BLaER1 (cell line): ENCODE measurements around the gene POLA1.

ENCODE experiments used
- H3K27ac ChIP-seq: shearing (Covaris generic); formaldehyde crosslinking; 2 replicates; pipeline ENCODE4 v1.8.1; 2022
- H3K27me3 ChIP-seq: shearing (Covaris generic); formaldehyde crosslinking; 2 replicates; pipeline ENCODE4 v1.8.1; 2022
- H3K36me3 ChIP-seq: shearing (Covaris generic); formaldehyde crosslinking; 2 replicates; pipeline ENCODE4 v1.8.1; 2022
- H3K4me1 ChIP-seq: shearing (Covaris generic); formaldehyde crosslinking; 2 replicates; pipeline ENCODE4 v1.8.1; 2022
- H3K4me2 ChIP-seq: shearing (Covaris generic); formaldehyde crosslinking; 2 replicates; pipeline ENCODE4 v1.8.1; 2022
- H3K4me3 ChIP-seq: shearing (Covaris generic); formaldehyde crosslinking; 2 replicates; pipeline ENCODE4 v1.8.1; 2022
- H3K9ac ChIP-seq: shearing (Covaris generic); formaldehyde crosslinking; 2 replicates; pipeline ENCODE4 v1.8.1; 2022
- H3K9me3 ChIP-seq: shearing (Covaris generic); formaldehyde crosslinking; 2 replicates; pipeline ENCODE4 v1.8.1; 2022
- H4K20me1 ChIP-seq: shearing (Covaris generic); formaldehyde crosslinking; 2 replicates; pipeline ENCODE4 v1.8.1; 2022
- Cebpa-rat ChIP-seq: shearing (Covaris generic); IDR thresholded peaks from 2 replicates; pipeline ENCODE4 v1.8.1; 2022

POLA1 gene

GRCh38 chrX:24657671-24658386 lies 35.9 kb upstream of the POLA1 start:
- TF ChIP-seq Cebpa-rat = no peak
- H3K9me3 ChIP-seq = no peaks in the 10 kb centered on the region
- H3K9ac ChIP-seq = no peak overlapping the region
- no peaks in the 10 kb centered on the region for H4K20me1 ChIP-seq
- no peak overlapping the region for H3K4me2 ChIP-seq
- no peaks in the 10 kb centered on the region for H3K36me3 ChIP-seq
- no peaks in the 10 kb centered on the region for H3K4me1 ChIP-seq
- no peak overlapping the region for H3K27ac ChIP-seq
- no peaks in the 10 kb centered on the region for H3K27me3 ChIP-seq
- H3K4me3 ChIP-seq = no peak overlapping the region

GRCh38 chrX:24658421-24658820 lies 35.3 kb upstream of the POLA1 start:
- no peak overlapping the region for H3K4me3 ChIP-seq
- TF ChIP-seq Cebpa-rat = no peak
- H3K4me2 ChIP-seq = no peak overlapping the region
- no peaks in the 10 kb centered on the region for H3K4me1 ChIP-seq
- no peaks in the 10 kb centered on the region for H3K27me3 ChIP-seq
- no peaks in the 10 kb centered on the region for H3K36me3 ChIP-seq
- no peaks in the 10 kb centered on the region for H3K9me3 ChIP-seq
- no peak overlapping the region for H3K9ac ChIP-seq
- no peaks in the 10 kb centered on the region for H4K20me1 ChIP-seq
- H3K27ac ChIP-seq = no peak overlapping the region

GRCh38 chrX:24659106-24659505 lies 34.6 kb upstream of the POLA1 start:
- no peaks in the 10 kb centered on the region for H3K4me1 ChIP-seq
- H3K9ac ChIP-seq = no peak overlapping the region
- H3K27me3 ChIP-seq = no peaks in the 10 kb centered on the region
- H3K4me3 ChIP-seq = no peak overlapping the region
- H3K36me3 ChIP-seq = no peaks in the 10 kb centered on the region
- no peaks in the 10 kb centered on the region for H4K20me1 ChIP-seq
- no peaks in the 10 kb centered on the region for H3K9me3 ChIP-seq
- no peak overlapping the region for H3K4me2 ChIP-seq
- no peak for TF ChIP-seq Cebpa-rat
- H3K27ac ChIP-seq = no peak overlapping the region

- Histone ChIP-seq H3K4me3 (no peak overlapping the region), H3K27ac (no peak overlapping the region), H3K4me2 (no peak overlapping the region), H3K9ac (no peak overlapping the region), H3K4me1 (no peaks in the 10 kb centered on the region), H3K9me3 (no peaks in the 10 kb centered on the region), H3K36me3 (no peaks in the 10 kb centered on the region), H4K20me1 (no peaks in the 10 kb centered on the region), H3K27me3 (no peaks in the 10 kb centered on the region)
- TF ChIP-seq Cebpa-rat = no peak
Measured at GRCh38 chrX:24659646-24660045, 34.1 kb upstream of the POLA1 start.

- H3K9ac ChIP-seq = no peak overlapping the region
- H3K27ac ChIP-seq = no peak overlapping the region
- H3K4me3 ChIP-seq = no peak overlapping the region
- no peak for TF ChIP-seq Cebpa-rat
- H3K4me2 ChIP-seq = no peak overlapping the region
- H3K27me3 ChIP-seq = no peaks in the 10 kb centered on the region
- no peaks in the 10 kb centered on the region for H3K36me3 ChIP-seq
- no peaks in the 10 kb centered on the region for H4K20me1 ChIP-seq
- no peaks in the 10 kb centered on the region for H3K4me1 ChIP-seq
- H3K9me3 ChIP-seq = no peaks in the 10 kb centered on the region
Measured at GRCh38 chrX:24661292-24661691, 32.4 kb upstream of the POLA1 start.

GRCh38 chrX:24662352-24662751 lies 31.4 kb upstream of the POLA1 start:
- TF ChIP-seq Cebpa-rat = no peak
- Histone ChIP-seq H3K9ac (no peak overlapping the region), H3K36me3 (no peaks in the 10 kb centered on the region), H3K4me2 (no peak overlapping the region), H3K4me3 (no peak overlapping the region), H4K20me1 (no peaks in the 10 kb centered on the region), H3K27ac (no peak overlapping the region), H3K9me3 (no peaks in the 10 kb centered on the region), H3K4me1 (no peaks in the 10 kb centered on the region), H3K27me3 (no peaks in the 10 kb centered on the region)

GRCh38 chrX:24668111-24668510 lies 25.6 kb upstream of the POLA1 start:
- H3K4me1 ChIP-seq = no peaks in the 10 kb centered on the region
- no peak overlapping the region for H3K27ac ChIP-seq
- H3K4me3 ChIP-seq = no peak overlapping the region
- no peak for TF ChIP-seq Cebpa-rat
- no peaks in the 10 kb centered on the region for H3K27me3 ChIP-seq
- H3K4me2 ChIP-seq = no peak overlapping the region
- H3K9me3 ChIP-seq = no peaks in the 10 kb centered on the region
- no peak overlapping the region for H3K9ac ChIP-seq
- no peaks in the 10 kb centered on the region for H3K36me3 ChIP-seq
- no peaks in the 10 kb centered on the region for H4K20me1 ChIP-seq

DNA sequence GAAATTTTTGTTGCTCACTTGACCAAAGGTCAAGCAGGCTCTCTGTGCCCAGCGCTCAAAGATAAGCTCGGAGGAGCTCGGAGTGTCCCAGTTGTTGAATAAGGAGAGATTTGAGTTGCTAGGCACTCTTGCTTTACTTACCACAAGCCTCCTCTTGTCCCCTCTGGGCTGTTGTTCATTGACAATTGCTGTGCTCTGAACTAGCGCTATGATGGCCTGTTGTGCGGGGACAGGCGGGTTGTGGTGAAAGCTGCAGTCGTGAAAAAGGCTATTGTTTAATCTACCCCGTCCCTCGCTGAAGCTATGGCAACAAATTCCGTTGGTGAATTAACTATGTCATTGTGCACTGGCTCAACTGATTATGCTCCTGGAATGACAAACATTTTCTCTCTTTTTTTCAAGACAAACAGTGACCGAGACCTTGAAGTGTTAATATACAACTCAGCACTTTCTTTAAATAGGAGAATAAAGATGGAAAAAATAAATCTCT lies 21.0 kb upstream of the POLA1 start:
- Histone ChIP-seq H3K9me3 (no peaks in the 10 kb centered on the region), H3K9ac (no peak overlapping the region), H3K27ac (no peak overlapping the region), H4K20me1 (no peaks in the 10 kb centered on the region), H3K36me3 (no peaks in the 10 kb centered on the region), H3K4me3 (no peak overlapping the region), H3K4me1 (no peaks in the 10 kb centered on the region), H3K4me2 (no peak overlapping the region), H3K27me3 (no peaks in the 10 kb centered on the region)
- no peak for TF ChIP-seq Cebpa-rat

DNA sequence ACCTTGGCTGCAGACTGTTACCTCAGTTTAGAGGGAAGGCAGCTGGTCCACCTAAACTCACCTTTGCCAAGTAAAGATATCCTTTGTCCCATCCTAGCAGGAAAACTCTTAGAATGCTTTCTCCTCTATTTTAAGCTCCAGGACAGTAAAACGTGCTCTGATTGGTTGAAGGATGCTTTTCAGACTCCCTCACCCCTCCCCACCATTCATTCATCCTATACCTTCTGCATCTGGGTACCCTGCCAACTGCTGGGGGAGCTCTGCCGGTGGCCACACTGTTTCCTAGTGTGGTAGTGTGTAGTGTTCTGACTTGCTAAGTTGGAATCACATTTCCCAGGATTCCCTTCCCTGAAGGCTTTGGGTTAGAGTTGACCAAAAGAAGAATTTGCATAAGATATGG lies 20.3 kb upstream of the POLA1 start:
- Histone ChIP-seq H3K36me3 (no peaks in the 10 kb centered on the region), H3K27me3 (no peaks in the 10 kb centered on the region), H3K4me2 (no peak overlapping the region), H4K20me1 (no peaks in the 10 kb centered on the region), H3K4me3 (no peak overlapping the region), H3K9ac (no peak overlapping the region), H3K9me3 (no peaks in the 10 kb centered on the region), H3K27ac (no peak overlapping the region), H3K4me1 (no peaks in the 10 kb centered on the region)
- no peak for TF ChIP-seq Cebpa-rat

GRCh38 chrX:24676403-24677024 lies 17.2 kb upstream of the POLA1 start:
- no peak overlapping the region for H3K9ac ChIP-seq
- H3K27ac ChIP-seq = no peak overlapping the region
- H3K4me1 ChIP-seq = no peaks in the 10 kb centered on the region
- H3K27me3 ChIP-seq = no peaks in the 10 kb centered on the region
- no peak for TF ChIP-seq Cebpa-rat
- no peak overlapping the region for H3K4me2 ChIP-seq
- H3K9me3 ChIP-seq = no peaks in the 10 kb centered on the region
- H3K36me3 ChIP-seq = no peaks in the 10 kb centered on the region
- H3K4me3 ChIP-seq = no peak overlapping the region
- no peaks in the 10 kb centered on the region for H4K20me1 ChIP-seq
